Liver (tissue), 9 donors: ENCODE data around the gene SMG7. TPM values are rescaled to one million over a fixed set of nuclear protein-coding genes. Genes with fewer than 3 reads are reported as not detected.

Experiments
- DNase-seq: peaks from one replicate; pipeline ENCODE4 v3.0.0-alpha.2; 2017; ENCODE audit warnings: low spot score
- H3K27ac ChIP-seq, 2 donors: one replicate each; pipeline ENCODE4 v1.7.0; 2013; ENCODE audit warnings: inconsistent platforms in 2 of 2, low read length in 2 of 2, control low read depth in 1 of 2, low read depth in 1 of 2, mild to moderate bottlenecking in 1 of 2
- H3K27me3 ChIP-seq, 4 donors: one replicate each; pipeline versions ENCODE4 v1.6.1 to v1.7.0; 2013; ENCODE audit warnings: low read length in 3 of 4, inconsistent platforms in 1 of 4, mild to moderate bottlenecking in 1 of 4, moderate library complexity in 1 of 4; ENCODE audit not compliant: control insufficient read depth in 4 of 4, insufficient read depth in 4 of 4
- H3K36me3 ChIP-seq, 4 donors: one replicate each; pipeline versions ENCODE4 v1.6.1 to v1.7.0; 2013; ENCODE audit warnings: low read length in 3 of 4, mild to moderate bottlenecking in 3 of 4, low read depth in 1 of 4, moderate library complexity in 1 of 4; ENCODE audit not compliant: control insufficient read depth in 4 of 4, insufficient read depth in 3 of 4
- H3K4me1 ChIP-seq, 4 donors: one replicate each; pipeline versions ENCODE4 v1.6.1 to v1.7.0; 2013; ENCODE audit warnings: low read length in 3 of 4, mild to moderate bottlenecking in 3 of 4, moderate library complexity in 1 of 4; ENCODE audit not compliant: control insufficient read depth in 4 of 4, insufficient read depth in 4 of 4
- H3K4me3 ChIP-seq, 3 donors: one replicate each; pipeline versions ENCODE4 v1.6.1 to v1.7.0; 2013; ENCODE audit warnings: low read length in 3 of 3, control low read depth in 1 of 3, low read depth in 1 of 3, mild to moderate bottlenecking in 1 of 3
- H3K9ac ChIP-seq, 2 donors: one replicate each; pipeline ENCODE4 v1.7.0; 2013; ENCODE audit warnings: low read length in 2 of 2, mild to moderate bottlenecking in 2 of 2, moderate library complexity in 2 of 2, control low read depth in 1 of 2, low read depth in 1 of 2
- H3K9me3 ChIP-seq, 4 donors: one replicate each; pipeline versions ENCODE4 v1.6.1 to v1.7.0; 2013; ENCODE audit warnings: low read length in 3 of 4; ENCODE audit not compliant: control insufficient read depth in 4 of 4
- ATF3 ChIP-seq: IDR thresholded peaks from 2 replicates; pipeline ENCODE4 v1.6.1; 2016; ENCODE audit warnings: antibody characterized with exemption
- EGR1 ChIP-seq, 2 donors: IDR thresholded peaks; 2 replicates each; pipeline ENCODE4 v1.6.1; 2016 to 2018; ENCODE audit warnings: antibody characterized with exemption in 2 of 2, low read depth in 2 of 2
- FOXA1 ChIP-seq: IDR thresholded peaks from 2 replicates; pipeline ENCODE4 v1.6.1; 2016; ENCODE audit warnings: antibody characterized with exemption
- FOXA2 ChIP-seq: IDR thresholded peaks from 2 replicates; pipeline ENCODE4 v1.6.1; 2016; ENCODE audit warnings: antibody characterized with exemption
- GABPA ChIP-seq, 2 donors: IDR thresholded peaks in 1 of 2; conservative IDR thresholded peaks in 1 of 2; 2 replicates each; pipeline ENCODE4 v1.6.1; 2016; ENCODE audit warnings: antibody characterized with exemption in 2 of 2, mild to moderate bottlenecking in 1 of 2, moderate library complexity in 1 of 2
- HNF4A ChIP-seq, 2 donors: conservative IDR thresholded peaks; 2 replicates each; pipeline ENCODE4 v1.6.1; 2016; ENCODE audit warnings: antibody characterized with exemption in 2 of 2, mild to moderate bottlenecking in 2 of 2
- HNF4G ChIP-seq: IDR thresholded peaks from 2 replicates; pipeline ENCODE4 v1.6.1; 2016; ENCODE audit warnings: antibody characterized with exemption
- JUND ChIP-seq, 2 donors: IDR thresholded peaks; 2 replicates each; pipeline ENCODE4 v1.6.1; 2016; ENCODE audit warnings: antibody characterized with exemption in 2 of 2
- NR2F2 ChIP-seq: IDR thresholded peaks from 2 replicates; pipeline ENCODE4 v1.6.1; 2016; ENCODE audit warnings: antibody characterized with exemption
- RXRA ChIP-seq, 2 donors: IDR thresholded peaks; 2 replicates each; pipeline ENCODE4 v1.6.1; 2017 to 2018; ENCODE audit warnings: antibody characterized with exemption in 2 of 2, mild to moderate bottlenecking in 1 of 2
- SP1 ChIP-seq: IDR thresholded peaks from 2 replicates; pipeline ENCODE4 v1.6.1; 2018; ENCODE audit warnings: antibody characterized with exemption, mild to moderate bottlenecking
- TAF1 ChIP-seq: conservative IDR thresholded peaks from 2 replicates; pipeline ENCODE4 v1.6.1; 2016; ENCODE audit warnings: antibody characterized with exemption, mild to moderate bottlenecking
- YY1 ChIP-seq: IDR thresholded peaks from 2 replicates; pipeline ENCODE4 v1.6.1; 2016; ENCODE audit warnings: antibody characterized with exemption, mild to moderate bottlenecking
- WGBS: extraction: QIAGEN DNeasy Blood & Tissue Kit; methylation state at CpG from one replicate; pipeline ENCODE4 v1.1.7; 2013; 5-methylcytosine and 5-hydroxymethylcytosine counted together
- polyA plus RNA-seq, 2 donors: library from polyadenylated mRNA; stranded (reverse) in 1 of 2; unstranded in 1 of 2; fragments of 200-250 nt in 1 of 2; fragments of >200 nt in 1 of 2; fragmentation: Nextera tagmentation in 1 of 2; extraction: Ambion mirVana in 1 of 2; gene quantifications; one replicate each; pipeline versions ENCODE4 v1.2.1 to v1.2.3, GENCODE V29; 2013 to 2015
- total RNA-seq, 2 donors: library from RNA; depleted of rRNA; stranded (reverse); fragments of >200 nt; gene quantifications; one replicate each; pipeline ENCODE4 v1.2.3, GENCODE V29; 2014
- TF ChIP-seq, protein P1 (sequence below): fragments of 150-350 bp; IDR thresholded peaks from 2 replicates; pipeline ENCODE4 v1.5.1; 2017; ENCODE audit warnings: improper control_type of control experiment, low read depth, low read length; ENCODE audit not compliant: missing input control
- TF ChIP-seq, protein P2 (sequence below): IDR thresholded peaks from 2 replicates; pipeline ENCODE4 v1.6.1; 2016; ENCODE audit warnings: antibody characterized with exemption, mild to moderate bottlenecking
- TF ChIP-seq, protein P3 (sequence below): IDR thresholded peaks from 2 replicates; pipeline ENCODE4 v1.6.1; 2016; ENCODE audit warnings: antibody characterized with exemption
- donor health status: healthy.
- donor health status: healthy.
- donor health status: healthy.
- donor health status: healthy.
- donor health status: healthy.

SMG7 gene
- total and polyA plus RNA-seq, 4 donors: 9.5 to 28.7 (median 13.6) TPM

DNA sequence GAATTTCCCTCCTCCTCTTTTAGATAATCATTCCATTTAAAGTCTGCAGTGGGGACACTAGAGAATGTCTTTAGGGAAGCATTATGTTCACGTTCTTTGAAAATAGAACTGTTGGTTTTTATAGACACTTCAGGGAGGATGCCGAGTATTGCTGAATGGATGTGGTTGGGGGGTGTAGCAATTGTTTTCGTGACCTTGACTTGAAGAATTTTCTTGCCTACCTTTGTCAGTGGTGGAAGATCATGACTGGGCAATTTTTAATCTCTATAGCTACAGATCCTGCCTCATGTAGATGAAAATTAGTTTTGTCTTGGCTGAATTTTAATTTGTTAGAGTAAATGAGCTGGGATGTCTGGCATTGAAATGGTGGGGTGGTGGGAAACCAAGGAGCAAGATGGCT, 3.8 kb downstream of the SMG7 start:
- Histone ChIP-seq H3K36me3 (no peaks in the 10 kb centered on the region), H3K4me1 (peaks cover 4 to 28% (median 21%) of the 10 kb centered on the region in 4 donors), H3K9me3 (no peaks in the 10 kb centered on the region), H3K9ac (no peak overlapping the region), H3K4me3 (no peak overlapping the region), H3K27ac (no peak overlapping the region), H3K27me3 (no peaks in the 10 kb centered on the region)
- no peak for TF ChIP-seq GABPA (IDR thresholded peaks at IDR 0.05 in 1 of 2, conservative IDR thresholded peaks at IDR 0.05 in 1 of 2)
- 79% methylated on average over 3 of the region's 3 CpGs for WGBS
- no peak for DNase-seq

GRCh38 chr1:183477986-183478781, 5.9 kb downstream of the SMG7 start:
- H3K36me3 ChIP-seq: no peaks in the 10 kb centered on the region
- WGBS: 86% methylated on average over 3 of the region's 3 CpGs
- H3K4me3 ChIP-seq: no peak overlapping the region
- H3K4me1 ChIP-seq: peaks cover 4 to 25% (median 19%) of the 10 kb centered on the region in 4 donors
- TF ChIP-seq, protein P1, sequence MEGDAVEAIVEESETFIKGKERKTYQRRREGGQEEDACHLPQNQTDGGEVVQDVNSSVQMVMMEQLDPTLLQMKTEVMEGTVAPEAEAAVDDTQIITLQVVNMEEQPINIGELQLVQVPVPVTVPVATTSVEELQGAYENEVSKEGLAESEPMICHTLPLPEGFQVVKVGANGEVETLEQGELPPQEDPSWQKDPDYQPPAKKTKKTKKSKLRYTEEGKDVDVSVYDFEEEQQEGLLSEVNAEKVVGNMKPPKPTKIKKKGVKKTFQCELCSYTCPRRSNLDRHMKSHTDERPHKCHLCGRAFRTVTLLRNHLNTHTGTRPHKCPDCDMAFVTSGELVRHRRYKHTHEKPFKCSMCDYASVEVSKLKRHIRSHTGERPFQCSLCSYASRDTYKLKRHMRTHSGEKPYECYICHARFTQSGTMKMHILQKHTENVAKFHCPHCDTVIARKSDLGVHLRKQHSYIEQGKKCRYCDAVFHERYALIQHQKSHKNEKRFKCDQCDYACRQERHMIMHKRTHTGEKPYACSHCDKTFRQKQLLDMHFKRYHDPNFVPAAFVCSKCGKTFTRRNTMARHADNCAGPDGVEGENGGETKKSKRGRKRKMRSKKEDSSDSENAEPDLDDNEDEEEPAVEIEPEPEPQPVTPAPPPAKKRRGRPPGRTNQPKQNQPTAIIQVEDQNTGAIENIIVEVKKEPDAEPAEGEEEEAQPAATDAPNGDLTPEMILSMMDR: no peak
- TF ChIP-seq HNF4A (conservative IDR thresholded peaks at IDR 0.05): no peak
- no peak for TF ChIP-seq SP1
- TF ChIP-seq FOXA2: no peak
- TF ChIP-seq HNF4G: no peak
- TF ChIP-seq JUND (IDR thresholded peaks at IDR 0.05): no peak
- TF ChIP-seq EGR1 (IDR thresholded peaks at IDR 0.05; ENCODE audit: low read depth in 2 of 2): no peak
- TF ChIP-seq GABPA (IDR thresholded peaks at IDR 0.05 in 1 of 2, conservative IDR thresholded peaks at IDR 0.05 in 1 of 2): no peak
- TF ChIP-seq FOXA1: no peak
- no peak for TF ChIP-seq RXRA (IDR thresholded peaks at IDR 0.05)
- TF ChIP-seq, protein P2, sequence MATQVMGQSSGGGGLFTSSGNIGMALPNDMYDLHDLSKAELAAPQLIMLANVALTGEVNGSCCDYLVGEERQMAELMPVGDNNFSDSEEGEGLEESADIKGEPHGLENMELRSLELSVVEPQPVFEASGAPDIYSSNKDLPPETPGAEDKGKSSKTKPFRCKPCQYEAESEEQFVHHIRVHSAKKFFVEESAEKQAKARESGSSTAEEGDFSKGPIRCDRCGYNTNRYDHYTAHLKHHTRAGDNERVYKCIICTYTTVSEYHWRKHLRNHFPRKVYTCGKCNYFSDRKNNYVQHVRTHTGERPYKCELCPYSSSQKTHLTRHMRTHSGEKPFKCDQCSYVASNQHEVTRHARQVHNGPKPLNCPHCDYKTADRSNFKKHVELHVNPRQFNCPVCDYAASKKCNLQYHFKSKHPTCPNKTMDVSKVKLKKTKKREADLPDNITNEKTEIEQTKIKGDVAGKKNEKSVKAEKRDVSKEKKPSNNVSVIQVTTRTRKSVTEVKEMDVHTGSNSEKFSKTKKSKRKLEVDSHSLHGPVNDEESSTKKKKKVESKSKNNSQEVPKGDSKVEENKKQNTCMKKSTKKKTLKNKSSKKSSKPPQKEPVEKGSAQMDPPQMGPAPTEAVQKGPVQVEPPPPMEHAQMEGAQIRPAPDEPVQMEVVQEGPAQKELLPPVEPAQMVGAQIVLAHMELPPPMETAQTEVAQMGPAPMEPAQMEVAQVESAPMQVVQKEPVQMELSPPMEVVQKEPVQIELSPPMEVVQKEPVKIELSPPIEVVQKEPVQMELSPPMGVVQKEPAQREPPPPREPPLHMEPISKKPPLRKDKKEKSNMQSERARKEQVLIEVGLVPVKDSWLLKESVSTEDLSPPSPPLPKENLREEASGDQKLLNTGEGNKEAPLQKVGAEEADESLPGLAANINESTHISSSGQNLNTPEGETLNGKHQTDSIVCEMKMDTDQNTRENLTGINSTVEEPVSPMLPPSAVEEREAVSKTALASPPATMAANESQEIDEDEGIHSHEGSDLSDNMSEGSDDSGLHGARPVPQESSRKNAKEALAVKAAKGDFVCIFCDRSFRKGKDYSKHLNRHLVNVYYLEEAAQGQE: no peak
- no peak for TF ChIP-seq NR2F2
- no peak for TF ChIP-seq YY1
- TF ChIP-seq, protein P3, sequence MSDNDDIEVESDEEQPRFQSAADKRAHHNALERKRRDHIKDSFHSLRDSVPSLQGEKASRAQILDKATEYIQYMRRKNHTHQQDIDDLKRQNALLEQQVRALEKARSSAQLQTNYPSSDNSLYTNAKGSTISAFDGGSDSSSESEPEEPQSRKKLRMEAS: no peak
- no peak for TF ChIP-seq ATF3
- TF ChIP-seq TAF1: no peak
- no peak overlapping the region for H3K27ac ChIP-seq
- no peaks in the 10 kb centered on the region for H3K27me3 ChIP-seq
- H3K9me3 ChIP-seq: no peaks in the 10 kb centered on the region
- no peak for DNase-seq
- H3K9ac ChIP-seq: no peak overlapping the region
